NCI-H345 treated with DMSO at 0.1 percent for 48 hours (cell line): ENCODE measurements around the gene ERO1A.
A peak's percentile ranks its signal among the peaks of the same experiment; 100 is the strongest.
"Not testable (repeated sequence)": the region's sequence is repeated elsewhere in the genome, so short reads cannot be mapped to it uniquely, and the experiment has no call there.

Experiments
- DNase-seq: peaks from one replicate; lab custom pipeline; 2025; ENCODE audit not compliant: unreplicated experiment; lab: John Stamatoyannopoulos, UW

ERO1A gene, protein sequence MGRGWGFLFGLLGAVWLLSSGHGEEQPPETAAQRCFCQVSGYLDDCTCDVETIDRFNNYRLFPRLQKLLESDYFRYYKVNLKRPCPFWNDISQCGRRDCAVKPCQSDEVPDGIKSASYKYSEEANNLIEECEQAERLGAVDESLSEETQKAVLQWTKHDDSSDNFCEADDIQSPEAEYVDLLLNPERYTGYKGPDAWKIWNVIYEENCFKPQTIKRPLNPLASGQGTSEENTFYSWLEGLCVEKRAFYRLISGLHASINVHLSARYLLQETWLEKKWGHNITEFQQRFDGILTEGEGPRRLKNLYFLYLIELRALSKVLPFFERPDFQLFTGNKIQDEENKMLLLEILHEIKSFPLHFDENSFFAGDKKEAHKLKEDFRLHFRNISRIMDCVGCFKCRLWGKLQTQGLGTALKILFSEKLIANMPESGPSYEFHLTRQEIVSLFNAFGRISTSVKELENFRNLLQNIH

DNA sequence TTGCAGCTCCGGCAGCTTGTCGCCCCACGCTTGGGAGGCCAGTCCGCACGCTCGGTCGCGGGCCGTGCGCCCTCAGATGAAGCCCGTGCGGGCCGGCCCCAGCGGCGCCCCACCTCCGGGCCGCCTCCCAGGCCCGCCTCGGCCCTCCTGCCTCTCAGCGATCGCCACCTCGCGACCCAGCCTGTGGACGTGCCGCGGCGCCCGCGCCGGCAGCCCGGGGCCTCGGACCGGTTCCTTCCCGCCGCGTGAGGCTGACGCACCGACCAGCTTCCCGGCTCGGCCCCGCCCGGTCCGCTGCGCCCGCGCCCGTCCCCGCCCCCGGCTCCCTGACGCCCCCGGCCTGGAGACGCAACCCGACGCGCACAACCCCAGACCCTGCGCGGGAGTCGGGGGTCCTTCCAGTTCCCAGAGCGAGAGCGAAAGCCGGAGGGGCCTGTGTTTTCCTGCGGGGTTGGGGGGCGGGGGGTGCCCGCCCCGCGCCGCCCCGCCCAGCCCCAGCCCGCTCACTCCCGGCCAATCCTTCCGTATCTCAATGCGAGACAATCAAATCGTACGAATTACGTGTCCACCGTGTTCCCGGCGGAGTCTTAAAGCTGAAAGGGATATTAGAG is at the start of gene ERO1A:
TSS of gene ERO1A (minus strand) at position 78 of the 611 bp plus-strand sequence. CDS start at position 1, 77 bp downstream.
- peak; percentile 45 for DNase-seq

DNA sequence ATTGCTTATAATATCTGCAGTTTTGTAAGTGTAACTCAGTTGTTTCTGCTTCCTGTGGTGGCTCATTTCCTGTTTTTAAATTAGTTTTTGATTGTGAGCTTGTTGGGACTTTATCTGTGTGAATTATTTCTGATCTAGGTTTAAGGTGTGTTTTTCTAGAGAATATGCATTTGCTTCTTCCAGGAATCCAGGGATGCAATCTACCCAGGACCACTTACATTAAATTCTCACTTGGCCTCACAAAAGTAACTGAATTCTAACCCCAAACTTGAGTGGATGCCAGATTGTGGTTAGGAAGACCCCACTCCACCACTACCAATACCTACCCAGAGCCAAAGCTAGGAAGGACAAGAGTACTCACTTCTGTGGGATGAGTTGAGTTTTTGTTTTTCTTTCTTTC is 46.5 kb upstream of the ERO1A start:
- DNase-seq = no peak

GRCh38 chr14:52740751-52741150 is 45.4 kb upstream of the ERO1A start:
- DNase-seq = no peak

- no peak for DNase-seq
Observed at GRCh38 chr14:52738409-52738808, 43.1 kb upstream of the ERO1A start.

- no peak for DNase-seq
Observed at GRCh38 chr14:52735921-52736489, 40.6 kb upstream of the ERO1A start.

- no peak for DNase-seq
Observed at GRCh38 chr14:52733824-52734223, 38.5 kb upstream of the ERO1A start.

DNA sequence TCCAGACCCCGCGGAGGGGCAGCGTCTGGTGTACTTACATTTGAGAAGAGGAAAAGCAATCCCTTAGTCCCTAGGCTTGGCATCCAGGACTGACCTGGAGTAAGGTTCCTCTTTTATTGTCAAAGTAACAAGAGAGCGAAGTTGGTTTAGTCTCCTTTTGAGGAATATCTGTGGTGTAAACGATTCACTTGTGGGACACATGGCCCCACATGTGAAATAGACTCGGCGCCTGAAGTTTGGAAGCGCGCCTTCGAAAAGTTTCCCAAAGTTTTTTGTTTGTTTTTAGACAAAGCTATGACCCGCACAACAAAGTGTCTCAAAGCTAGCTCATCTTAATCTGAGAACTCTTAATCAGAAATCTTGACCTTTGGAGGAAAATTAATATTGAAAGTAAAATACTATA is 35.4 kb upstream of the ERO1A start:
- DNase-seq = no peak

- peak; percentile 92 for DNase-seq
Observed at GRCh38 chr14:52729925-52730708, 34.8 kb upstream of the ERO1A start, which contains the start of gene STYX. STYX (plus strand) TSS chr14:52730166; CDS start chr14:52730475, 309 bp downstream.

DNA sequence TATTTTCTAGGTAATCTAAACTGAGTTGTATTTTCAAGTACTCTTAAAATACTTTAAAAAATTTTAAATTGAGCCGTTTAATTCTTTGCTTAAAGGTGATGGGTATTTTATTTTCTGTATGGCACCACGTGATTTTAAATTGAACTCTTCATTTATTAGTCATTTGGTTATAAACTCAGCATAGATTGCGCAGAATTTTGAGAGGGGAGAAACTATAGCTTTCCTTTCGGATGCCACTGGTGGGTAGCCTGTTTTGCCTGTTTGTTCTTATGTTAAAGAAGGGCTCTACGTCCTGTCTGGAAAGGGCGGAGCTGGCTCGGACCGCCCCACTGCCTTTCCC is 34.2 kb upstream of the ERO1A start:
- DNase-seq = no peak

DNA sequence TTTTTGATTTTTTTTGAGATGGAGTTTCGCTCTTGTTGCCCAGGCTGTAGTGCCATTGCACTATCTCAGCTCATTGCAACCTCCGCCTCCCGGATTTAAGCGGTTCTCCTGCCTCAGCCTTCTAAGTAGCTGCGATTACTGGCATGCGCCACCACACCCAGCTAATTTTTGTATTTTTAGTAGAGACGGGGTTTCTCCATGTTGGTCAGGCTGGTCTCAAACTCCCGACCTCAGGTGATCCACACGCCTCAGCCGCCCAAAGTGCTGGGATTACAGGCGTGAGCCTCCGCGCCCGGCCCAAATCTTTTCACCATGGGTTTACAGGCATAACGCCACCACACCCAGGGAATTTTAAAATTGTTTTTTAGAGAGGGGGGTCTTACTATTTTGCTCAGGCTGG is 33.7 kb upstream of the ERO1A start:
- DNase-seq = not testable (repeated sequence)

GRCh38 chr14:52727509-52727908 is 32.2 kb upstream of the ERO1A start:
- not testable (repeated sequence) for DNase-seq

- no peak for DNase-seq
Observed at GRCh38 chr14:52724360-52724644, 28.9 kb upstream of the ERO1A start.

DNA sequence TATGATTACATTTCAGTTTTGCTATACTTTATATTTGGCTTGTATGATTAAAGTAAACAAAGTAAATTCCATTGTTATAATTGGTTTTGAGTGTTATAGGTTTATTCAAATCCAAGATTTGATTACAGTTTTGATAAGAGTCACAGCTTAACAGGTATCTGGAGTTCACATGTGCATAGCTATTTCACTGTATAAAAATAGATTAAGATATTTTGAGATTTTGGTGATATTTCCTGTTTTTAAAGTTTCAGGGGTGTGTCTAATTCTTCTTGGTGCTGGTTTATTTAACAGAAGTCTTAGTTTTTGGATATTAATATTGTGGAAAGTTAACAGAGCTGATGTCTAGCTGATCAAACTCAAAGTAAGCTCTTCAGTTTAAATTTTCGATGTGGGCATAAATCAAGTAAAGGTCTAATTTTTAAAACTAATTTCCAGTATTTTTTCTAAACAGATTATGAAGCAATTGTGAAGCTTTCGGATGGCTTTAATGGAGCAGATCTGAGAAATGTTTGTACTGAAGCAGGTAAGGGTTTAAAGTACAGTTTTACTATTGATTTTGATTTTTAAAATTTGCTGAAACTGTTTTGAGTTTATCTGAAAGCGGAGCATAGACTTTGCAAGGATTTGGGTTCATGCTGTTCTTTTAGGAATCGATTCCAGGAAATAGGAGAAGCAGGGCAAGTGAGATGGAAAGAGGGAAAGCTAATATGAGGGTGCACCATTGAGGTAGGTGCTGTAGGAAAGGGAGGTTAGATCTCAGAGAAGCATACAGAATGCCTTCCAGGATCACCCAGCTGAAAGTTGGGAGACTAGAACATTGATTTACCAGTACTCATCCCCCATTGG is 28.4 kb upstream of the ERO1A start:
- DNase-seq = no peak

DNA sequence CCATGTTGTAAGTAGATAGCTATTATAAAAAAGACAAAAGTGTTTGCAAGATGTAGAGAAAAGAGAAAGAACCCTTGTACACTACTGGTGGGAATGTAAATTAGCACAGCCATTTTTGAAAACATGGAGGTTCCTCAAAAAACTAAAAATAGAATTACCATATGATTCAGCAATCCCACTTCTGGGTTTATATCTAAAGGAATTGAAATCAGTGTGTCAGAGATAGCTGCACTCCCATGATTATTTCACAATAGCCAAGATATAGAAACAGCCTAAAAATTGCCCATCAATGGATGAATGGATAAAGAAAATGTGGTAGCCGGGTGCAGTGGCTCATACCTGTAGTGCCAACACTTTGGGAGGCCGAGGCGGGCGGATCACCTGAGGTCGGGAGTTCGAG is 20.8 kb upstream of the ERO1A start:
- no peak for DNase-seq

DNA sequence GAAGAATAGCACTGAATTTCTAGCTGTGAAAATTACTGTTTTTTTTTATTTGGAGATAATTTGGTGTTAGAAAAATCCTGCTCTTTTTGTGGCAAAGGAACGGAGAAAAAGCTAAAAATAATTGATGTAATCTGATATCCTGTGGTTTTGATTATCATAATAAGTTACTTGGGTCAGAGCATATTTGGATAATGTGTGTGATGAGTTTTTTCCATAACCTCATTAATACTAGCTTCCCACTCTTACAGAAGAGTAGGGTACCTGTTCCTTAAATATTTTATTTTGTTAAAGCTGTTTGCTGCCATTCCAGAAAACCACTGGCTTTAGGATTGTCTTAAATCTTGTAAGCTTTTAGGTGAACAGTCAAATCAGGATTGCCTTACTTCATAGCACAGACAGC is 16.3 kb upstream of the ERO1A start:
- no peak for DNase-seq

- DNase-seq = peak; percentile 82
Observed at GRCh38 chr14:52706724-52707706, 11.7 kb upstream of the ERO1A start, which contains the start of gene PSMC6. PSMC6 (plus strand) TSS chr14:52707200; CDS start chr14:52707220, 20 bp downstream.

DNA sequence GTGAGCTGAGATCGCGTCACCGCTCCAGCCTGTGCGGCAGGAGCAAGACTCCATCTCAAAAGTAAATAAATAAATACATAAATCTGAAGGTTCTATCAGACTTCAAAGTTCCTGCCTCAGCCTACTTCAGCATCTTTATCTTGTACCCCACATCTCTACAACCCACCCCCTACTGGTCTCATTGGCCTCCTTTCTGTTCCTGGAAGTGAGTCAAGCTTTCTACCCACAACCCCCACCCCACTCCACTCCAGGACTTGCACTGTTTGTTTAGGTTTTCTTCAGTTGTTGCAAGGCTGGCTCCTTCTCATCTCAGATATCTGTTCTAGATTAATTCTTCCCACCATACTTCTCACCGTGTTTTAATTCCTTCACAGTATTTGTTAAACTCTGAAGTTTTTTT is 10.9 kb upstream of the ERO1A start:
- DNase-seq = no peak

DNA sequence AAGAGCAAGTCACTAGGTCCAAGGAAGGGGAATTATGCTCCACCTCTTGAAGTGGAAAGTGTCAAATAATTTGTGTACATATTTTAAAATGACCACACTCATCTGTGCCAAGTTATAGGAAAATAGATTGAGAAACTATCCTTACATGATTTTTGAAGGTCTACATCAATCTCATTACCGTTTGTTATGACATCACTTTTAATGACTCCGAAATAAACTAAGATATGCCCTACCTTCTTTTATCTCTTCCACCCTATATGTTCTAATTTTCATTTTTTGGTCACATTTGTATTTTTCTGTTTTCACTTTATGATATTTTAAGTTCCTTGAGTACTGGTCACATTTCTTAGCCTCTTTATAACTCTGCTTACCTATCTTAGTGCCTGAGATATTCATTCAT is 8.3 kb upstream of the ERO1A start:
- no peak for DNase-seq

GRCh38 chr14:52703225-52703624 is 7.9 kb upstream of the ERO1A start:
- DNase-seq = no peak
